HG03571 (cell line): ENCODE data around the gene MKLN1.
"Not testable (repeated sequence)": the region's sequence is repeated elsewhere in the genome, so short reads cannot be mapped to it uniquely, and the experiment has no call there.

Experiments
- ATAC-seq: cut with Tn5 transposase; IDR thresholded peaks from one replicate; pipeline ENCODE4 v1.9.1; 2021; ENCODE audit not compliant: unreplicated experiment

Gene MKLN1

DNA sequence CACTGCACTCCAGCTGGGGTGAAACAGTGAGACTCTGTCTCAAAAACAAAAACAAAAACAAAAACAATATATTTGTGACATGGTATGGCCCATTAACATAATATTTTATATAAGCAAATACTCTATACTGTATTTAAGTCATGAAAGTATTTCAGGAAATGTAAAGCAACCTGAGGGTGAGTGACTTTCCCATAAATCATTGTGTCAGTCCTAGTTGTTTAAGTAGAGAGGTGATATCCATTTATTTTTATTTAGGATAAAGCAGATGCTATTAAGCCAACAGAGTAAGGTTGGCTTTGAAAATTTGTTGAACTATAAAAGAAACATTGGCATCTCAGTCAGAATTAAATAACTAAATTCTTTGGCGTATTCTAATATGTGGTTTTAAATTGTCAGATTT, 60.5 kb downstream of the MKLN1 start:
- no peak for ATAC-seq

DNA sequence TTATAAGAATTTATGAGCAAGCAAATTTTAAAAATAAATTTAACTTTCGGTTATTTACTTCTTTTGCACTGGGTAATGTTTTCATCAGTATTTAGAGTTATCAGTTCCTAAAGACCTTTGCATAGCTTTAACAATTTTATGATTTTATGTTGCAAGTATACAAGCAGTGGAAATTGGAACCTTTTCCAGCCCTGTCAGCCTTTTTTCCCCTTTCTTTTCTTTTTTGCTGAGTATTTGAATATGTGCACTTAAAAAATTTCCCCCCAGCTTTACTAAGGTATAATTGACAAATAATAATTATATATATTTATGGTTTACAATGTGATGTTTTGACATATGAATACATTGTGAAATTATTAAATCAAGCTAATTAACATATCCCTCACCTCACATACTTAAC, 62.6 kb downstream of the MKLN1 start:
- no peak for ATAC-seq

DNA sequence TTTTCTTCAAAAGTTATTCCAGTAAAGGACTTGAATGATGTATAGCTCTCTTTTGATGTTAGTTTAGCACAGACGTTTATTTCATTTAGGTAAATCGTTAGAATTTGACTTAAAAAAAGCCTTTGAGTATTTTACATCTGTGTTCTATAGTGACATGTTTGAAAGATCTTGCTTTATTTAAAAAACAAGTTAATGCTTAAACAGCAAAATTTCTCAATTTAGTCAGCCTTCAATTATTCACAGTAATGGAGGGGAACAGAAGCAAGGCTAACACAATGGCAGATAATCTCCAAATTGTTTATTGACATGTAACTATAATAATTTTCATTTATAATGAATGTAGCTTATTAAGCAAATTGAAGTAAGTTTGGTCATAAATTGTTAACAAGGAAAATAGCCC, 63.5 kb downstream of the MKLN1 start:
- no peak for ATAC-seq

DNA sequence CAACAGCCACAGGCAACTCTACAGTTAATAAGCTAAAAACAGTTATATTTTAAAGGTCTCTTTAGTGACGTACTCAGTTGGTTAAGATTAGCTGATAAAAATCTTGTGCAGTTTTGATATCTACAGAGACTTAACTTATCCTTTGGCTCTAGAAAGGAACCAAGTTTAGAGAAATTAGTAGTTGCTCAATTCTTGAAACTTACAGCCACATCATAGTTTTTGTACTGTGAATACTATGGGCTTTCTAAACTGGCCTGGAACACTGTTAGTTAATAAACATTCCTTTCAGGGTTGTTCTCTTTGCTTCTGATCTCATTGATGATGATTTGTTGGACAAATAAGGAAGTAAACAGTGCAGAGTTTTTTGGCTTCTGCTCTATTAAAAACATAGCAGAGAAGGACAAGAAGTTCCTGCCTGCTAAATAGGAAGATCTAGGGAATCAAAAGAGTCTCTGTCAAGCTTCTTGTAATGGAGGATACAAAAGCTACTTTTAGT, 73.1 kb downstream of the MKLN1 start:
- no peak for ATAC-seq

DNA sequence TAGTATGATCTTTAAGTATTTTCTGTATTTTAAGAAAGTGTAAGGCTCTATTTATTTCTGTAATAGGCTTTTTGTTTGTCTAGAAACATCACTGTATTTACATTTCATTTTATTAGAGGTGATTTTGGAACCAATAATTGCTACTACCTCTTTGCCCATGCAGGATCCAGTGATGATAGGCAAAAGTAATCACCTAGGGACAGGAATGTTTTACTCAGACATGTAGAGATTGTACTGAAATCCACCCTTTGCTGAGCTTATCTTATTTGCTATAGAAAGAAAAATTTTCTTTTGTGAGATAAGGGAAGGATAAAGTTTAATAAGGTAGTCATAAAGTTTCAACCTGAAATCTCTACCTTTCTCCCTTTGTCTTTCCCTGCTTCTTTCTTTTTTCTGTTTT, 73.5 kb downstream of the MKLN1 start:
- ATAC-seq: no peak

DNA sequence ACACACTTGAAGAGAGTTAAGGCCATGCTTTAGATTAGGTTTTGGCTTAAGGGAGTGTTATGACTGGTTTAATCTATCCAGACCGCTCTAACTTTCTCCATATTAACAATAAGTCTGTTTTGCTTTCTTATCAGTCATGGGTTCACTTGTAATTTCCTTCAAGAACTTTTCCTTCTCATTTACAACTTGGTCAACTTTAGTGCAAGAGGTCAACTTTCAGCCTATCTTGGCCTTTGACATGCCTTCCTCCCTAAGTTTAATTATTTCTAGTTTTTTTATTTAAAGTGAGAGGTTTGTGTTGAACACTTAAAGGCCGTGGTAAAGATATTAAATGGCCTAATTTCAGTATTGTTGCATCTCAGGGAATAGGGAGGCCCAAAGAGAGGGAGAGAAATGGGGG, 75.6 kb downstream of the MKLN1 start:
- ATAC-seq: no peak

DNA sequence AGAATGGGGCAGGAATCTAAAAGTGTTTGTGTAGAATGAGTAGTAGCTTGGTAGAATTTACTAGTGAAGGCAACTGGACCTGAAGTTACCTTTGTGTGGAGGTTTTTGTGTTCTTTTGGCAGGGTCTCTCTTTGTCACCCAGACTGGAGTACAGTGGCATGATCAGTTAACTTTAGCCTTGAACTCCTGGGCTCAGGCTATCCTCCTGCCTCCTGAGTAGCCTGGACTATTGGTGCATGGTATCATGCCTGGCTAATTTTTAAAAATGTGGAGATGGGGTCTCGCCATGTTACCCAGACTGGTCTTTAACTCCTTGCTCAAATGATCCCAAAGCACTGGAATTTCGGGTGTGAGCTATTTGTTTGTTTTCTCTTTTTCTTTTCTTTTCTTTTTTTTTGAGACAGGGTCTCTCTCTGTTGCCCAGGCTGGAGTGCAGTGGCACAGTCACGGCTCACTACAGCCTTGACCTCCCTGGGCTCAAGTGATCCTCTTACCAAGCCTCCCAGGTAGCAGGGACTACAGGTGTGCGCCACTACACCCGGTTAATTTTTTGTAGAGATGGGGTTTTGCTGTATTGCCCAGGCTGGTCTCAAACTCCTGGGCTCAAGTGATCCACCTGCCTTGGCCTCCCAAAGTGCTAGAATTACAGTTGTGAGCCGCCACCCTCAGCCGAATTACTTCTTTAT, 76.7 kb downstream of the MKLN1 start:
- no peak for ATAC-seq

DNA sequence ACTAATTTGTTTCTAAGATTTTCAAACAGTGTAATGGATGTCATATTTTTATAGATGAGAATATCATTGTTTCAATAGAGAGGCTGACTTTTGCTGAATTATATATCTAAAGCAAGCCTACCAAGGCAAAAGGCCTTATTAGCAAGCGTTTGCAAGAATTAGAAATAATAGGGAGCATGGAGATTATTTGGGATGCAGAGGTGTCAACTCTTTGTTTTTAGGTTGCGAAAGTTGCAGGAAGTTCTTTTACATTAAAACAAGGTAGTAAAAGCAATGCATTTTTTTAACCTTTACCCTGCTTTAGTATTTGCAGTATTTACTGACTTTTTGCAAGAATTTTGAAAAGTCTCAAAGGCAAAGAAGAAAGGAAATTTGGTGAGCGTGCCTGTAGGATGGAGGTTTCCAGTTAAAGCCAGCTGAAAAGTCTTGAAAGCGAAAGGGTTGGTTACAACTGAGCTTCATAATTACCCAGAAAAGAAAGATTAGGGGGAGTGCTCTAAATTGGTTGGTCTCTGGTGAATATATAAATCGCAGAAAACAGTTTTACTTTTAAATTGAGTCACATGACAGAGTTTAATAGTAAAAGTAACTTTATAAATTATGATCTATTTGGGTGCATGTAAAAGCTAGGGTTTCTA, 81.6 kb downstream of the MKLN1 start:
- ATAC-seq: no peak

DNA sequence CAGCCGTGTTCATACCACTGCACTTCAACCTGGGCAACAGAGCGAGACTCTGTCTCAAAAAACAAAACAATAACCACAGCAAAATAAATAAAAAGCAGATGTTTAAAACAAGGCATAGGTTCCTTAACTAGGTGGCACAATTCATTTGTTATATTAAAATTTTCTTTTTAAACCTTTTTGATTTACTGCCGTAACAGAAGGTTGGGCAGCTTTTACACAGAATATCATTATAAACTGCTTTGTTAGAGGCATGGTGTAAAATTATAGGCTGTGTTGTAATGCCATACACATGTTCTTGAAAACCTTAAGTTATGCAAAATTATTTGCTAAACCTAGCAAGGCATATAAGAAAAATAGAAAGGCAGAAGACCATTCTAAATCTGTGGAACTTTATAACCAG, 84.4 kb downstream of the MKLN1 start:
- ATAC-seq: no peak

DNA sequence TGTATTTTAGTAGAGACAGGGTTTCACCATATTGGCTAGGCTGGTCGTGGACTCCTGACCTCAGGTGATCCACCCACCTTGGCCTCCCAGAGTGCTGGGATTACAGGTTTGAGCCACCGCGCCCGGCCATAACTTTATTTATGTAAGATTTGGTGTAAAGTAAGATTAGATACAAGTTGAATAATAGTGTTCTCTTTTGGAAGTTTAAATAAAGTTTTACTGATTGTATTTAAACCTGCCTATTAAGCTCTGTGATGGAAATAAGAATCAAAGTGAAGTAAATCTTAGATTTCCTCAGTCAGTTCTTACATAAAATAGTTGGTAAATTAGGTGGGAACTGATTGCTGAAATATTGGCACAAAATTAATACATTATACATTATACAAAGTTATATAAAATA, 86.0 kb downstream of the MKLN1 start:
- no peak for ATAC-seq

DNA sequence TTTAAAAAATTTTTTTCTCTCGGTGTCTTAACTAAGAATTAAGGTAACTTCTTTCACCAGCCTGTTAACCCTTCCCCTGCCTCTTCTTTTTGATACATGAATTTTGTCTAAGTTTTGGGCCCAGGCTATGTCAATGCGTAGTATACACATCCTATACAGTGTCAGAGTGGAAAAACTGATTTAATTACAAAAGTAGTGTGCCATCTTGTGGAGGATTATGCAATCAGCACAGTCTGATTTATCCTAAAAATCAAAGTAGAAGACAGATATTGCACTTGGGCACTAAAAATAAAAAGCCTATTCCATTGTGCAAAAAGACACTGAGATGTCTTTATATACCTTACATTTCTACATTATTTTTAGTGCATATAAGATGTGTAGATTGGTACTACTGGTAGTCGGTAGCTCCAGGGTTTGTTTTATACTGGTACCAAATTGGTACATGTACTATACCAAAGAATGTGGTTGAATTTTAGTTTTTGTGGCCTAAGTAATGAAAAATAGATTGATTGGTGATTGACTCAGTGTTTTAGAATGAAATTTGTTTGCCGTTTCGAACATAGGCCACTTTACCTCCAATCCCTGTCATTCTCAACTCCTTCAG, 96.6 kb downstream of the MKLN1 start:
- no peak for ATAC-seq

DNA sequence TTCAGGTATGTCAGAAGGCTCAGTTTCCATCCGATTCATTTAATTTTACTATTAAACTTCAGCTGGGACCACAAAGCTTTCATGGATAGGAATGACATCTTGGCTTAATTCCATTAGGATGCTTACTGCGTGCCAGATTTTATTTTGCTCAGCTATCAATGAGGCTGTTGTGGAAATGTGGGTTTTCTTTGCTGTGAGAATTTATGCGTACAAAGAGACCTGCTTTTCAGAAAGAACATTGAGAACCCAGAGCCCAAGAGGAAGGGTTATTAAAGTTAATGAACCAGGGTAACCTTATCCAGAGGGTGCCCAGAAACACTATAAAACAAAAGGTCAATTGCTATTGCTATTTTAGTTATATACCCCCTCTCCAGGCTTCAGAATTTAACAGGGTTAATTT, 98.3 kb downstream of the MKLN1 start:
- ATAC-seq: no peak

DNA sequence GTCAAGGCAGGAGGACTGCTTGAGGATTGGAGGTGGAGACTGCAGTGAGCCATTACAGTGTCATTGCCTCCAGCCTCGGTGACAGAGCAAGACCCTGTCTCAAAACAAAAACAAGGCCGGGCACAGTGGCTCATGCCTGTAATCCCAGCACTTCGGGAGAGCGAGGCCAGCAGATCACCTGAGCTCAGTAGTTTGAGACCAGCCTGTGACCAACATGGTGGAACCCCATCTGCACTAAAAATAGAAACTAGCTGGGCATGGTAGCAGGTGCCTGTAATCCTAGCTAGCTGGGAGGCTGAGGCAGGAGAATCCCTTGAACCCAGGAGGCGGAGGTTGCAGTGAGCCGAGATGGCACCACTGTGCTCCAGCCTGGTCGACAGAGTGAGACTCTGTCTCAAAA, 103.2 kb downstream of the MKLN1 start:
- not testable (repeated sequence) for ATAC-seq

DNA sequence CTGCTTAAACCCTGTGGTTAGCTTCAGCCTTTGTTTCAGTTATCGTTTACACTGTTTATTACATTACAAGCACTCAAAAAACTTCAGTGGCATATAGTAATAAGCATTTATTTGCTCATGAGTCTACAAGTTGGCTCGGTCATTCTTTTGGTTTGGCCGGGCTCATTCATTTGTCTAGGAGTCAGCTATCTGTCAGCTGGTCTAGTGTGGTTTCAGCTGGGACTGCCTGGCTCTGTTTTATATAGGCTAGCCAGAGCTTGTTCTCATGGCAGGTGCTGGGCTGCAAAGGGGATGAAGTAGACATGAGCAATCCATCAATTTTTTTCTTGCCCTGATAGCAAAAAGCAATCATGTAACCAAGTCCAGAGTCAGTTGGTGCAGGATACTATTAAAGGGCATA, 103.6 kb downstream of the MKLN1 start:
- no peak for ATAC-seq

DNA sequence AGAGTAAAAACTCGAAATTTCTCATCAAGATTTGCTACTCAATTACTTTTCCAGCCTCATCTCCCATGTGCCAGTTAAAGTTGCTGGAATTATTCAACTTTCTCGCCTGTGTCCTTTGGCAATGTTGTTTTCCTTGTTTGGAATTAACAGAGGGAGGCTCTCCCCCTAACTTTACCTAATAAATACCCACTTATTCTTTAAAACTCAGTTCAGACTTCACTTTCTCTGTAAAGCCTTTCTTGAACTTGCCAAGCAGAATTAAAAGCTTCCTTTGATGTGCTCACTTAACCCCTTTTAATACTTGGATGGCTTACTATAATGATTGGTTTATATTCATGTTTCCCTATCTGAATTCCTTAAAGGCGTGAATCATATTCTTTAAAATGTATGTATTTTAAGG, 104.1 kb downstream of the MKLN1 start:
- no peak for ATAC-seq

DNA sequence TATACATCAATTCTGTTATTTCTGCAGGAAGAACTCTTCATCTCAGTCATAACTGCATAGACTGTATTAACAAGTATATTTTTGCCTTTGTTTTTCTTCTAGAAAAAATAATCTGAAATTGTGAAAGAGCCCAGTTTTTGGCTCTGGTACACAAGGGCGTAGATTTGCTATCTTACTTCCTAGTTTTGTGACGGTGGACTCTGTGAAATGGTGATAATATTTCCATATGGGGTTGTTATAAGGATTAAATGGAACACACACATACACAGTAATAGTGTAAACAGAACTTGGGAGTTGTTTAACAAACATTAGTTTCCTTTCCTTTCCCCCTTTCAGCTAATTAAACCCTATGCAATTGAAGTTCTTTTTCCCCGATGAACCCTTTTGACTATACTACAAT, 108.7 kb downstream of the MKLN1 start:
- ATAC-seq: no peak

DNA sequence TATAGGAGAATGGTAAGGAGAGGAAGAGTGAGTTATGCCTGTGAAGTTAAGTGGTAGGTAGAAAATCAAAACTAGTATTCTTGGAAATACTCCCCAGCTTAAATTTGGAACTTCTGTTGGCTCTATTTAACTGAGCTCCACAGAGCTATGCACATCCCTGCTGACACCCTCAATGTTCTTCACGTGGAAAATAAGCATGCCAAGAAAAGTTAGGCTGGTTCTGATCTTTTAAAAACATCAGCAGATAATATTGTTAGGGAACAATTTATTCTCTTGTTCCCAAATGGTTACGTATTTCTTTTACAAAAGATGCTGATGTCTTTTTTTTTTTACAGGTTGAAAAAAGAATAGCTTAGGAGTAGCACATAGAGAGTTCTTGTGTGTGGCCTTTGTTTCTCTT, 111.3 kb downstream of the MKLN1 start:
- ATAC-seq: no peak

DNA sequence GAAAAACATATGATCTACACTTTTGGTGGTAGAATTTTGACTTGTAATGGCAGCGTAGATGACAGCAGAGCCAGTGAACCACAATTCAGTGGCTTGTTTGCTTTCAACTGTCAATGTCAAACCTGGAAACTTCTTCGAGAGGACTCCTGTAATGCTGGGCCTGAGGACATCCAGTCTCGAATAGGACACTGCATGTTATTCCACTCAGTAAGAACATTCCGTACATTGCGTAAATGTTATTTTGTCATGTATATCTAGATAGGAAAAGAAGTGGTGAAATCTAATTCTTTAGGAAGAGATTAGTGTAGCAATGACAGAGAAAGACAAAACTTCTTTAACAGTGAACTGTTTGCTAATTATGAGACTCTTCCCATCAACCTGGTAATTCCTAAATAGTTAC, 115.8 kb downstream of the MKLN1 start:
- no peak for ATAC-seq

DNA sequence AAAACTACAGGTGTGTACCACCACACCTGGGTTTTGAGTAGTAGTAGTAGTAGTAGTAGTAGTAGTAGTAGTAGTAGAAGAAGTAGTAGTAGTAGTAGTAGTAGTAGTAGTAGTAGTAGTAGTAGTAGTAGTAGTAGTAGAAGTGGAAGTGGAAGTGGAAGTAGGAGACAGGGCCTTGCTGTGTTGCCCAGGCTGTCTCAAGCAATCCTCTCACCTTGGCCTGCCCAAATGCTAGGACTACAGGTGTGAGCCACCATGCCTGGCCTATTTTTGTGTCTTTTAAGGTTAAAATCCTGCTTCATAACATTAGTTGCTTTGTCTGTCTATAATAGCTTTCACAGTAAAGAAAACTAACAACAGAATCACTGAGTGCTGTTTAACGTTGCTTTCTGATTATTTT, 117.0 kb downstream of the MKLN1 start:
- no peak for ATAC-seq

DNA sequence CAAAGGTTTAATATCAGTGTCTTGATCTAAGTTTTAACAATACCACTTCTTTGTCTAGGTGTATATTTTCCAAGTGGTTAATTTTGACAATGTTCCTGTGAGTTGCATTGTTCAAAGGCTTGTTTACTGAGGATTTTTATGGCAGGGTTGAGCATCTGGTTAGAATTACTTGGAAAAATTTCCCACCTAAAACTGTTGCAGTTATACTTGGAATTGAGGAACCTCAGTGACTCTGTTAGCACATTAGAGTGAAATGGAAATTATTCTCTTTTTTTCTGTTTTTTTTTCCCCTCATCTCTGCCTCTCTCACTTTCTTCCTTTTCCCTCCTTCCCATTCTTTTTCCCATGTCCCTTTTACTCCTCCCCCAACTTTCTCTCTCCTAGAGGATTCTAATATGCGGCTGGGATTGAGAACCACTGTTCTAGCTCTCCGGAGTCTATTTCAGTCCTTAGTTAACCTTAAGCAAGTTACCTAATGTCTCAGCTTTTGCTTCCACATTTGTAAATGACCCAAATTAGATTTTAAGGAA, 121.8 kb downstream of the MKLN1 start:
- no peak for ATAC-seq

DNA sequence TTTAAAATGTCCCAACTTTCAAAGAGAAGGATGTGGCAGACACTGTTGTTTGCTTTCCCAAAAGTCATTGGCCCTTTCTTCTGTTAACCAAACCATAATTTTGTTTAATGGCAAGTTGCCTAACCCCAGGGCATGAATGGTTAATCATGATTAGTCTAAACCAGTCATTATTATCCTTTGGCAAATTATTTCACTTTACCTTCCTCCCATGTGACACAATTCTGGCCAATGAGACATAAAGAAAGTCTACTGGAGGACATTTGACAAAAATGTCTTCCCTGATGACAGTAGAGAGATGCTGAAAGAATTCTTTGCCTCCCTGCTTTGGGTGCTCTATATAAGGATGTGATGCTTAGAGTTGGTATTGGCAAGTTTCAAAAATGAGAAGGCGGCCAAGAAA, 126.8 kb downstream of the MKLN1 start:
- no peak for ATAC-seq

DNA sequence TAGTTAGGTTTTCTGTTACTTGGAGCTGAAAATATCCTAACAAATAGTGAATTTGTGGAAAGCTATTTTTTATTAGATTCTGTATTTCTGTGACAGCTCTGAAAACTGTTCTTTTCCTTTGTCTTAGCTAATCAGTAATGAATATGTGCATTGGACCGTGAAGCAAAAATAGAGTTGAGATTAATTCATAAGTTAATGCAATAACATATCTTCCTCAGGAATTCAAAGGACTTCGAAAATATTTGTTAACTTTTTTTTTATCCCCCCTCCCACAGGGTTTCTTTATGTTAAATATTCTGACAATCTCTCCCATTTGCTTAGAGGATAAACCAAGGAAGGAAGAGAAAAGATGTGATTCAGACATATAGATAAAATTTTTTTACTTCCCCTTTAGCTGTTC, 127.3 kb downstream of the MKLN1 start:
- ATAC-seq: no peak
